Measurements from ENCODE around the gene CDC14A.

CDC14A gene

GRCh38 chr1:100536031-100536430 lies 183.7 kb downstream of the CDC14A start:
- peaks cover 17% of the 10 kb centered on the region for H3K27me3 ChIP-seq (replicated peaks; ENCODE audit: control insufficient read depth, insufficient read depth, low read length, poor library complexity, severe bottlenecking)
- H3K36me3 ChIP-seq (ENCODE audit: control insufficient read depth, insufficient read depth, low read length) = no peaks in the 10 kb centered on the region
- H3K4me3 ChIP-seq (ENCODE audit: insufficient read depth, low read depth, low read length, poor library complexity, severe bottlenecking) = no peak overlapping the region
- H3K27ac ChIP-seq (ENCODE audit: insufficient read depth, low read length, poor library complexity, severe bottlenecking) = no peak overlapping the region
- H3K9me3 ChIP-seq (ENCODE audit: control insufficient read depth, low read length) = no peaks in the 10 kb centered on the region
- peaks cover 10% of the 10 kb centered on the region for H3K4me1 ChIP-seq (ENCODE audit: control insufficient read depth, insufficient read depth, low read length, poor library complexity, severe bottlenecking)
- no peak for DNase-seq

DNA sequence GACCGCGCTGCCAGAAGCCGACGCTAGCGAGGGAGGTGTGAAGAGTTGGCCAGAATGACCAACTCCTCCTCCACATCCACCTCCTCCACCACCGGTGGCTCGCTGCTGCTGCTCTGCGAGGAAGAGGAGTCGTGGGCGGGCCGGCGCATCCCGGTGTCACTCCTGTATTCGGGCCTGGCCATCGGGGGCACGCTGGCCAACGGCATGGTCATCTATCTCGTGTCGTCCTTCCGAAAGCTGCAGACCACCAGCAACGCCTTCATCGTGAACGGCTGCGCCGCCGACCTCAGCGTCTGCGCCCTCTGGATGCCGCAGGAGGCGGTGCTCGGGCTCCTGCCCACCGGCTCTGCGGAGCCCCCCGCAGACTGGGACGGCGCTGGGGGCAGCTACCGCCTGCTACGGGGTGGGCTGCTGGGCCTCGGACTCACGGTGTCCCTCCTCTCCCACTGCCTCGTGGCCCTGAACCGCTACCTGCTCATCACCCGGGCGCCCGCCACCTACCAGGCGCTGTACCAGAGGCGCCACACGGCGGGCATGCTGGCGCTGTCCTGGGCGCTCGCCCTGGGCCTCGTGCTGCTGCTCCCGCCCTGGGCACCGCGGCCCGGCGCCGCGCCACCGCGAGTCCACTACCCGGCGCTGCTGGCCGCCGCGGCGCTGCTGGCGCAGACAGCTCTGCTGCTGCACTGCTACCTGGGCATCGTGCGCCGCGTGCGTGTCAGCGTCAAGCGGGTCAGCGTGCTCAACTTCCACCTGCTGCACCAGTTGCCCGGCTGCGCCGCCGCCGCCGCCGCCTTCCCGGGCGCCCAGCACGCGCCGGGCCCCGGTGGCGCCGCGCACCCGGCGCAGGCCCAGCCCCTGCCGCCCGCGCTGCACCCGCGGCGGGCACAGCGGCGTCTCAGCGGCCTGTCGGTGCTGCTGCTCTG lies 186.9 kb downstream of the CDC14A start:
- Histone ChIP-seq H3K9me3 (ENCODE audit: control insufficient read depth, low read length) (no peaks in the 10 kb centered on the region), H3K36me3 (ENCODE audit: control insufficient read depth, insufficient read depth, low read length) (no peaks in the 10 kb centered on the region), H3K4me3 (ENCODE audit: insufficient read depth, low read depth, low read length, poor library complexity, severe bottlenecking) (peak overlapping the region; percentile 58), H3K27ac (ENCODE audit: insufficient read depth, low read length, poor library complexity, severe bottlenecking) (no peak overlapping the region), H3K4me1 (ENCODE audit: control insufficient read depth, insufficient read depth, low read length, poor library complexity, severe bottlenecking) (peaks cover 4% of the 10 kb centered on the region), H3K27me3 (replicated peaks; ENCODE audit: control insufficient read depth, insufficient read depth, low read length, poor library complexity, severe bottlenecking) (peaks cover 19% of the 10 kb centered on the region)
- DNase-seq = no peak

- Histone ChIP-seq H3K4me1 (ENCODE audit: control insufficient read depth, insufficient read depth, low read length, poor library complexity, severe bottlenecking) (peaks cover 4% of the 10 kb centered on the region), H3K4me3 (ENCODE audit: insufficient read depth, low read depth, low read length, poor library complexity, severe bottlenecking) (peak overlapping the region; percentile 58)
Measured at GRCh38 chr1:100539836-100540536, 187.7 kb downstream of the CDC14A start.

DNA sequence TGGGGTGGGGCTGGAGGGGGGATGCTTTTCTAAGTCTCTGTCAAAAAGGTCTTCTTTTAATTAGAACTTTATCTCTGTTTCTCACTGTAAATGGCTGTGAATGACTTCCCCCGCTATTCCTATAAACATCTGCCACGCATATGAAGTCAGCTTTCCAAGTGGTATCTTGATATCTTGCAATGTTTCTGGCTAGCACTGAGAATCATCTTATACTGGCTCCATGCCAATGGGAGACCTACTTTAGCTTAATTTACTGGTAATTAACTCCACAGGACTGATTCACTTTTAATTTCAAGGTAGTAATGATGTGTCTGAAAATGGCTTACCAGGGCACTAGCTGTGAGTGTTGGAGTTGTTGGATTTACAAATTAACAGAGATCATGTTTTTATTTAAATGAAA lies 190.0 kb downstream of the CDC14A start:
- DNase-seq = no peak
- no peak overlapping the region for H3K4me3 ChIP-seq (ENCODE audit: insufficient read depth, low read depth, low read length, poor library complexity, severe bottlenecking)
- no peaks in the 10 kb centered on the region for H3K36me3 ChIP-seq (ENCODE audit: control insufficient read depth, insufficient read depth, low read length)
- H3K4me1 ChIP-seq (ENCODE audit: control insufficient read depth, insufficient read depth, low read length, poor library complexity, severe bottlenecking) = peaks cover 4% of the 10 kb centered on the region
- H3K27ac ChIP-seq (ENCODE audit: insufficient read depth, low read length, poor library complexity, severe bottlenecking) = no peak overlapping the region
- peaks cover 19% of the 10 kb centered on the region for H3K27me3 ChIP-seq (replicated peaks; ENCODE audit: control insufficient read depth, insufficient read depth, low read length, poor library complexity, severe bottlenecking)
- H3K9me3 ChIP-seq (ENCODE audit: control insufficient read depth, low read length) = no peaks in the 10 kb centered on the region

More at GRCh38 chr1:100539836-100540536, 187.7 kb downstream of the CDC14A start:
- no peak for DNase-seq
- H3K9me3 ChIP-seq (ENCODE audit: control insufficient read depth, low read length) = no peaks in the 10 kb centered on the region
- H3K27me3 ChIP-seq (replicated peaks; ENCODE audit: control insufficient read depth, insufficient read depth, low read length, poor library complexity, severe bottlenecking) = peaks cover 19% of the 10 kb centered on the region
- no peaks in the 10 kb centered on the region for H3K36me3 ChIP-seq (ENCODE audit: control insufficient read depth, insufficient read depth, low read length)
- H3K27ac ChIP-seq (ENCODE audit: insufficient read depth, low read length, poor library complexity, severe bottlenecking) = no peak overlapping the region

- peaks cover 13% of the 10 kb centered on the region for H3K27me3 ChIP-seq (replicated peaks; ENCODE audit: control insufficient read depth, insufficient read depth, low read length, poor library complexity, severe bottlenecking)
- DNase-seq = no peak
- no peak overlapping the region for H3K27ac ChIP-seq (ENCODE audit: insufficient read depth, low read length, poor library complexity, severe bottlenecking)
- H3K9me3 ChIP-seq (ENCODE audit: control insufficient read depth, low read length) = no peaks in the 10 kb centered on the region
- peaks cover 3% of the 10 kb centered on the region for H3K4me1 ChIP-seq (ENCODE audit: control insufficient read depth, insufficient read depth, low read length, poor library complexity, severe bottlenecking)
- H3K4me3 ChIP-seq (ENCODE audit: insufficient read depth, low read depth, low read length, poor library complexity, severe bottlenecking) = no peak overlapping the region
- H3K36me3 ChIP-seq (ENCODE audit: control insufficient read depth, insufficient read depth, low read length) = no peaks in the 10 kb centered on the region
Measured at GRCh38 chr1:100543640-100544039, 191.3 kb downstream of the CDC14A start.

DNA sequence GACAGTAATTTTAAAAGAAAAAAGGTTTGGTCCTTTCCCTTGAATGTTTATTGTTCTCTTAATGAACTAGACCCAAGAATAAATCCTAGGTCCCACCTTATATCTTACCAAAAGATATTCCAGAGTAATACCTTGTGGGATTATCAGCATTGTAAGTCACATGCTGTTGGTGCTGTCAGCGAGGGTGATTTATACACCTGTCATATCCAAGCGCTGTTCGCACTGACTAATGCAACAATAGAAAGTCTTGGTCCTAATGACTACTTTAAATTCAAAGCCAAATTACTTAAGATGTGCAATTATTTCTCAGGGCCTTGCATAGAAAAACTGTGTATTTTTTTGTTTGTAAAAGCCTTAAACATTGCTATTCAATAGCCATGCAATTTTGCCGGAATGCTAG lies 192.5 kb downstream of the CDC14A start:
- Histone ChIP-seq H3K27ac (ENCODE audit: insufficient read depth, low read length, poor library complexity, severe bottlenecking) (no peak overlapping the region), H3K4me1 (ENCODE audit: control insufficient read depth, insufficient read depth, low read length, poor library complexity, severe bottlenecking) (no peaks in the 10 kb centered on the region), H3K27me3 (replicated peaks; ENCODE audit: control insufficient read depth, insufficient read depth, low read length, poor library complexity, severe bottlenecking) (peaks cover 7% of the 10 kb centered on the region), H3K9me3 (ENCODE audit: control insufficient read depth, low read length) (no peaks in the 10 kb centered on the region), H3K4me3 (ENCODE audit: insufficient read depth, low read depth, low read length, poor library complexity, severe bottlenecking) (no peak overlapping the region), H3K36me3 (ENCODE audit: control insufficient read depth, insufficient read depth, low read length) (no peaks in the 10 kb centered on the region)
- no peak for DNase-seq

GRCh38 chr1:100545855-100546254 lies 193.5 kb downstream of the CDC14A start:
- H3K9me3 ChIP-seq (ENCODE audit: control insufficient read depth, low read length) = no peaks in the 10 kb centered on the region
- DNase-seq = no peak
- H3K27ac ChIP-seq (ENCODE audit: insufficient read depth, low read length, poor library complexity, severe bottlenecking) = no peak overlapping the region
- peaks cover 2% of the 10 kb centered on the region for H3K27me3 ChIP-seq (replicated peaks; ENCODE audit: control insufficient read depth, insufficient read depth, low read length, poor library complexity, severe bottlenecking)
- no peak overlapping the region for H3K4me3 ChIP-seq (ENCODE audit: insufficient read depth, low read depth, low read length, poor library complexity, severe bottlenecking)
- H3K4me1 ChIP-seq (ENCODE audit: control insufficient read depth, insufficient read depth, low read length, poor library complexity, severe bottlenecking) = no peaks in the 10 kb centered on the region
- no peaks in the 10 kb centered on the region for H3K36me3 ChIP-seq (ENCODE audit: control insufficient read depth, insufficient read depth, low read length)

GRCh38 chr1:100552031-100552430 lies 199.7 kb downstream of the CDC14A start:
- H3K4me1 ChIP-seq (ENCODE audit: control insufficient read depth, insufficient read depth, low read length, poor library complexity, severe bottlenecking) = no peaks in the 10 kb centered on the region
- no peak for DNase-seq
- H3K4me3 ChIP-seq (ENCODE audit: insufficient read depth, low read depth, low read length, poor library complexity, severe bottlenecking) = no peak overlapping the region
- no peak overlapping the region for H3K27ac ChIP-seq (ENCODE audit: insufficient read depth, low read length, poor library complexity, severe bottlenecking)
- no peaks in the 10 kb centered on the region for H3K36me3 ChIP-seq (ENCODE audit: control insufficient read depth, insufficient read depth, low read length)
- H3K9me3 ChIP-seq (ENCODE audit: control insufficient read depth, low read length) = no peaks in the 10 kb centered on the region
- H3K27me3 ChIP-seq (replicated peaks; ENCODE audit: control insufficient read depth, insufficient read depth, low read length, poor library complexity, severe bottlenecking) = no peaks in the 10 kb centered on the region

- no peaks in the 10 kb centered on the region for H3K36me3 ChIP-seq (ENCODE audit: control insufficient read depth, insufficient read depth, low read length)
- H3K9me3 ChIP-seq (ENCODE audit: control insufficient read depth, low read length) = no peaks in the 10 kb centered on the region
- H3K27ac ChIP-seq (ENCODE audit: insufficient read depth, low read length, poor library complexity, severe bottlenecking) = no peak overlapping the region
- no peaks in the 10 kb centered on the region for H3K4me1 ChIP-seq (ENCODE audit: control insufficient read depth, insufficient read depth, low read length, poor library complexity, severe bottlenecking)
- H3K27me3 ChIP-seq (replicated peaks; ENCODE audit: control insufficient read depth, insufficient read depth, low read length, poor library complexity, severe bottlenecking) = no peaks in the 10 kb centered on the region
- DNase-seq = no peak
- H3K4me3 ChIP-seq (ENCODE audit: insufficient read depth, low read depth, low read length, poor library complexity, severe bottlenecking) = no peak overlapping the region
Measured at GRCh38 chr1:100552922-100553321, 200.6 kb downstream of the CDC14A start.

DNA sequence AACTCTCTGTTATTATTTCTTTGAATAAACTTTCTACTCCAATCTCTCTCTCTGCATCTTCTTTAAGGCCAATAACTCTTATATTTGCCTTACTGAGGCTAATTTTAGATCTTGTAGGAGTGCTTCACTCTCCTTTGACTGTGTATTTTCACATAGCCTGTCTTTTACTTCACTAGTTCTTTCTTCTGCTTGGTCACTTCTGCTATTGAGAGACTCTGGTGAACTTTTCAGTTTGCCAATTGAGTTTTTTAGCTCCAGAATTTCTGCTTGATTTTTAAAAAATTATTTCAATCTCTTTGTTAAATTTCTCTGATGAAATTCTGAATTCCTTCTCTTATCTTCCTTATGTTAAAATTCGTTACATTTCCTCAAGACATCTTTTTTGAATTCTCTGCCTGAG lies 203.9 kb downstream of the CDC14A start:
- Histone ChIP-seq H3K27me3 (replicated peaks; ENCODE audit: control insufficient read depth, insufficient read depth, low read length, poor library complexity, severe bottlenecking) (no peaks in the 10 kb centered on the region), H3K4me1 (ENCODE audit: control insufficient read depth, insufficient read depth, low read length, poor library complexity, severe bottlenecking) (no peaks in the 10 kb centered on the region), H3K36me3 (ENCODE audit: control insufficient read depth, insufficient read depth, low read length) (no peaks in the 10 kb centered on the region), H3K4me3 (ENCODE audit: insufficient read depth, low read depth, low read length, poor library complexity, severe bottlenecking) (no peak overlapping the region), H3K9me3 (ENCODE audit: control insufficient read depth, low read length) (no peaks in the 10 kb centered on the region), H3K27ac (ENCODE audit: insufficient read depth, low read length, poor library complexity, severe bottlenecking) (no peak overlapping the region)
- no peak for DNase-seq

All from effector memory CD4-positive, alpha-beta T cell (primary cell).